A549 (cell line): Measurements from ENCODE around the gene BRI3. TPM values are rescaled to one million over a fixed set of nuclear protein-coding genes. Genes with fewer than 3 reads are reported as not detected.

Experiments used
- ATAC-seq, 2 experiments: fragments of 200-7000 bp in 1 of 2; fragments of >200 bp in 1 of 2; cut with Nextera tagmentation in 1 of 2; cut with Tn5 transposase in 1 of 2; 3 replicates each; pipeline versions ENCODE4 v1.8.0 to v1.9.1; 2018 to 2020; ENCODE audit warnings: mild to moderate bottlenecking in 1 of 2, moderate library complexity in 1 of 2
- CTCF ChIA-PET: fragments of 300-600 bp; sonication (Branson Sonifier 250); formaldehyde crosslinking; extraction: SDS; loops from one replicate; lab custom pipeline; 2021; ENCODE audit warnings: antibody characterized with exemption, inconsistent platforms; lab: Yijun Ruan, JAX
- POLR2A ChIA-PET: fragments of 350-600 bp; formaldehyde crosslinking; extraction: SDS; loops from one replicate; lab custom pipeline; 2021; ENCODE audit warnings: antibody characterized with exemption, inconsistent platforms; lab: Yijun Ruan, JAX
- DNase-seq, 2 experiments: peaks; one replicate each; pipeline versions ENCODE4 v3.0.0 to v3.0.0-alpha.2; 2011 to 2016; ENCODE audit warnings: low read depth in 1 of 2, low spot score in 1 of 2
- FAIRE-seq: peaks from 2 replicates; lab custom pipeline; 2011; peaks lifted over from hg19 to GRCh38; lab: Jason Lieb, UNC
- H3K27ac ChIP-seq, 2 experiments: fragments of >200 bp; sonication (Bioruptor Twin); formaldehyde crosslinking; 3 replicates each; pipeline ENCODE4 v1.5.1; 2016 to 2017
- H3K4me1 ChIP-seq: fragments of >200 bp; sonication (Bioruptor Twin); formaldehyde crosslinking; 3 replicates; pipeline ENCODE4 v1.6.1; 2016
- H3K4me2 ChIP-seq: fragments of >200 bp; sonication (Bioruptor Twin); formaldehyde crosslinking; 3 replicates; pipeline ENCODE4 v1.6.1; 2016
- H3K4me3 ChIP-seq: fragments of >200 bp; sonication (Bioruptor Twin); formaldehyde crosslinking; 3 replicates; pipeline ENCODE4 v1.5.1; 2016
- H3K9me3 ChIP-seq: fragments of >200 bp; sonication (Bioruptor Twin); formaldehyde crosslinking; 3 replicates; pipeline ENCODE4 v1.6.1; 2016
- ATOH8 ChIP-seq: fragments of 250-450 bp; sonication (Bioruptor Pico); IDR thresholded peaks from 2 replicates; pipeline ENCODE4 v1.5.0; 2020; ENCODE audit warnings: low read depth, mild to moderate bottlenecking, moderate library complexity
- CBX2 ChIP-seq: fragments of 200-600 bp; sonication (generic); IDR thresholded peaks from 2 replicates; pipeline ENCODE4 v1.6.1; 2016; ENCODE audit warnings: low read depth, mild to moderate bottlenecking, borderline replicate concordance
- EHF ChIP-seq: fragments of 250-450 bp; sonication (Bioruptor Pico); IDR thresholded peaks from 2 replicates; pipeline ENCODE4 v1.5.0; 2020; ENCODE audit warnings: mild to moderate bottlenecking
- EP300 ChIP-seq, 2 experiments: fragments of >200 bp; sonication (Bioruptor Twin); formaldehyde crosslinking; IDR thresholded peaks; 2 replicates in 1 of 2; 3 replicates in 1 of 2; pipeline ENCODE4 v1.6.1; 2016 to 2017
- FOSL2 ChIP-seq, 2 experiments: fragments of 450-650 bp in 1 of 2; fragments of >200 bp in 1 of 2; sonication (Bioruptor Twin) in 1 of 2; formaldehyde crosslinking; IDR thresholded peaks; 2 replicates each; pipeline versions ENCODE4 v1.5.0 to v1.6.1; 2016 to 2020; ENCODE audit warnings: mild to moderate bottlenecking in 1 of 2, moderate library complexity in 1 of 2
- HOXB5 ChIP-seq: fragments of 250-450 bp; sonication (Bioruptor Pico); IDR thresholded peaks from 2 replicates; pipeline ENCODE4 v1.5.0; 2020; ENCODE audit warnings: mild to moderate bottlenecking, moderate library complexity
- JUN ChIP-seq, 2 experiments: fragments of >200 bp; sonication (Bioruptor Twin); formaldehyde crosslinking; IDR thresholded peaks; 2 replicates in 1 of 2; 3 replicates in 1 of 2; pipeline ENCODE4 v1.6.1; 2016 to 2017
- MAZ ChIP-seq: fragments of 150-350 bp; IDR thresholded peaks from 2 replicates; pipeline ENCODE4 v1.6.1; 2014; ENCODE audit warnings: antibody characterized with exemption, low read depth, low read length, borderline replicate concordance
- PHF8 ChIP-seq: fragments of 200-600 bp; sonication (generic); IDR thresholded peaks from 2 replicates; pipeline ENCODE4 v1.6.1; 2016; ENCODE audit warnings: low read depth, mild to moderate bottlenecking, antibody characterized with exemption, moderate library complexity, borderline replicate concordance
- RARB ChIP-seq: fragments of 250-450 bp; sonication (Bioruptor Pico); IDR thresholded peaks from 2 replicates; pipeline ENCODE4 v1.8.0; 2021; ENCODE audit warnings: mild to moderate bottlenecking, moderate library complexity
- RCOR1 ChIP-seq: fragments of 150-350 bp; IDR thresholded peaks from 2 replicates; pipeline ENCODE4 v1.6.1; 2014; ENCODE audit warnings: antibody characterized with exemption, low read length, low read depth
- RNF2 ChIP-seq: fragments of 200-600 bp; sonication (generic); IDR thresholded peaks from 2 replicates; pipeline ENCODE4 v1.6.1; 2016; ENCODE audit warnings: low read depth, mild to moderate bottlenecking, antibody characterized with exemption, moderate library complexity, borderline replicate concordance
- TFCP2L1 ChIP-seq: fragments of 250-450 bp; sonication (Bioruptor Pico); IDR thresholded peaks from 2 replicates; pipeline ENCODE4 v1.5.0; 2021; ENCODE audit warnings: mild to moderate bottlenecking
- ZC3H11A ChIP-seq: fragments of 450-650 bp; IDR thresholded peaks from 2 replicates; pipeline ENCODE4 v1.6.1; 2014; ENCODE audit warnings: antibody characterized with exemption, mild to moderate bottlenecking
- ZSCAN20 ChIP-seq: fragments of 250-450 bp; sonication (Bioruptor Pico); IDR thresholded peaks from 2 replicates; pipeline ENCODE4 v1.8.0; 2022; ENCODE audit warnings: mild to moderate bottlenecking, moderate library complexity
- WGBS: methylation state at CpG from one replicate; pipeline ENCODE4 v1.1.6; 2017; ENCODE audit errors: missing lambda C conversion rate; 5-methylcytosine and 5-hydroxymethylcytosine counted together
- polyA plus RNA-seq, 4 experiments: library from polyadenylated mRNA; depleted of rRNA in 3 of 4; stranded (reverse); fragments of >200 nt; fragmentation: RNase III in 1 of 4; extraction: RNeasy Plus Mini Kit Qiagen cat#74134 plus additional on column Dnase treatment in 1 of 4; gene quantifications; 2 replicates in 3 of 4; 3 replicates in 1 of 4; pipeline ENCODE4 v1.2.3, GENCODE V29; 2011 to 2017
- TF ChIP-seq, protein P1 (sequence below): fragments of >200 bp; sonication (Bioruptor Twin); formaldehyde crosslinking; IDR thresholded peaks from 3 replicates; pipeline ENCODE4 v1.5.1; 2016
- TF ChIP-seq, protein P2 (sequence below): fragments of 450-650 bp; IDR thresholded peaks from 2 replicates; pipeline ENCODE4 v1.6.1; 2014; ENCODE audit warnings: antibody characterized with exemption
- TF ChIP-seq, protein P3 (sequence below): fragments of >200 bp; sonication (Bioruptor Twin); formaldehyde crosslinking; IDR thresholded peaks from 2 replicates; pipeline ENCODE4 v1.6.1; 2016

BRI3 gene
- polyA plus RNA-seq, 2 of the 4 experiments (the other 2 are of a cell fraction), result 61.0 to 73.0 TPM

DNA sequence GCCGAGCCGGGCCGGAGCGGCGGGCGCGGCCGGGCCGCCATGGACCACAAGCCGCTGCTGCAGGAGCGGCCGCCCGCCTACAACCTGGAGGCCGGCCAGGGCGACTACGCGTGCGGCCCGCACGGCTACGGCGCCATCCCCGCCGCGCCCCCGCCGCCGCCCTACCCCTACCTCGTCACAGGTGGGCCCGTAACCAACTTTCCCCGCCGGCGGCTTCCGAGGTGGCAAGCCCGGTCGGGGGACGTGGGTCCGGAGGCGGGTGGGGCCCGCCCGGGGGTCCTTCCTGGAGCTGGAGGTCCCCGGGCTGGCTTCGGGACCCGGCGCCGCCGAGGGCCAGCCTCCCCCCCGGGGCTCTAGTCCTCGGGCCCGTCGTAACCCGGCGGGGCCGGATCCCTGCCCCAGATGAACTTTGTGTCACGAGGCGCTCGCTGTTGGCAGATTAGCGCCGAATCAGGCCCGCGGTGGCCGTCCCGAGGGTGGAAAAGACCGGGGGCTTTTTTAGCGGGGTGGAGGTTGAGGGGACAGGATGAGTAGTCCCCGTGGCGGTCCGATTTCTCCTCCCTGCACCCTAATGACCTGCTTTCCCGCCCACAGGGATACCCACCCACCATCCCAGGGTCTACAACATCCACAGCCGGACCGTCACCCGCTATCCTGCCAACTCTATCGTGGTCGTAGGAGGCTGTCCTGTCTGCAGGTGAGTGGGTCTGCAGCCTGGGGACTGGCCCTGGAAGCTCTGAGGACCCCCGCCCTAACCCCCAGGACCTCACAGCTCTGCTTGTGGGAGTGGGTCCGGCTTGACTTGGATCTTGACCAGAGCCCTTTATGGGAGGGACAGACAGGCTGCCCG lies 496 bp downstream of the BRI3 start:
- ChIA-PET POLR2A (interaction anchor here (2.3 kb wide), 1 partner anchor 15 kb away, joined by 6 read pairs; no protein-coding TSS in a partner anchor), CTCF (interaction anchor here (1.1 to 1.2 kb wide), 2 partner anchors 12 to 119 kb away, joined by 3 to 7 read pairs; partner anchors contain the start of gene BAIAP2L1)
- TF ChIP-seq, protein P1, sequence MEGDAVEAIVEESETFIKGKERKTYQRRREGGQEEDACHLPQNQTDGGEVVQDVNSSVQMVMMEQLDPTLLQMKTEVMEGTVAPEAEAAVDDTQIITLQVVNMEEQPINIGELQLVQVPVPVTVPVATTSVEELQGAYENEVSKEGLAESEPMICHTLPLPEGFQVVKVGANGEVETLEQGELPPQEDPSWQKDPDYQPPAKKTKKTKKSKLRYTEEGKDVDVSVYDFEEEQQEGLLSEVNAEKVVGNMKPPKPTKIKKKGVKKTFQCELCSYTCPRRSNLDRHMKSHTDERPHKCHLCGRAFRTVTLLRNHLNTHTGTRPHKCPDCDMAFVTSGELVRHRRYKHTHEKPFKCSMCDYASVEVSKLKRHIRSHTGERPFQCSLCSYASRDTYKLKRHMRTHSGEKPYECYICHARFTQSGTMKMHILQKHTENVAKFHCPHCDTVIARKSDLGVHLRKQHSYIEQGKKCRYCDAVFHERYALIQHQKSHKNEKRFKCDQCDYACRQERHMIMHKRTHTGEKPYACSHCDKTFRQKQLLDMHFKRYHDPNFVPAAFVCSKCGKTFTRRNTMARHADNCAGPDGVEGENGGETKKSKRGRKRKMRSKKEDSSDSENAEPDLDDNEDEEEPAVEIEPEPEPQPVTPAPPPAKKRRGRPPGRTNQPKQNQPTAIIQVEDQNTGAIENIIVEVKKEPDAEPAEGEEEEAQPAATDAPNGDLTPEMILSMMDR, result no peak
- TF ChIP-seq JUN (IDR thresholded peaks at IDR 0.05) (peak in 1 of 2 experiments; percentile 9; a peak in 1 of 5 replicates), ZSCAN20 (CRISPR knock-in tag) (no peak), PHF8 (peak; percentile 26; the same call in 1 of the 2 replicates)
- WGBS, result 12% methylated on average over 7 of the region's 77 CpGs
- Histone ChIP-seq H3K9me3 (no peaks in the 10 kb centered on the region), H3K4me3 (peak overlapping the region; percentile 98), H3K4me2 (peak overlapping the region; percentile 98), H3K27ac (peak overlapping the region; percentile 98 to 99), H3K4me1 (peaks cover 63% of the 10 kb centered on the region)
- FAIRE-seq (no peak), ATAC-seq (peak in 1 of 2 experiments; percentile 21; a peak in 4 of 6 replicates), DNase-seq (no peak)

DNA sequence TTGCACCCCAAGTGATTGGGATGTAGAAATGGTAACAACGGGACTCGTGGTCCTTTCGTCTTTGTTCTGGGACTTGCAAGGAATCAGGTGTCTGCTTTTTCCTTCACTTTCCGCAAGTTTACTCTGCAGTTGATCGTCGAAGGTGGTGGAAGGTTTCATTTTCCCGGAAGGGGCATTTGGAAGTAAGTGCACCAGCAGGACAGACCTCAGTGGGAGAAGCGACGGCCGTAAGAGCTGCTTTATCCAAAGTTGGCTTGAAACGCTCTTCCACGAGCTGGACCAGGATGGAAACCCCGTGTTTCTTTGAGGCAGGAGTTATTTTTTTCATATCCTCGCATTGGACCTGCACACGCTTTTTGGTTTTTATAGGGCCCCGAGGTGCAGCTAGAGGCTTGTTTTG lies 1.2 kb downstream of the BRI3 start:
- FAIRE-seq (no peak), ATAC-seq (no peak), DNase-seq (no peak)
- no peaks in the 10 kb centered on the region for H3K9me3 ChIP-seq
- TF ChIP-seq, protein P2, sequence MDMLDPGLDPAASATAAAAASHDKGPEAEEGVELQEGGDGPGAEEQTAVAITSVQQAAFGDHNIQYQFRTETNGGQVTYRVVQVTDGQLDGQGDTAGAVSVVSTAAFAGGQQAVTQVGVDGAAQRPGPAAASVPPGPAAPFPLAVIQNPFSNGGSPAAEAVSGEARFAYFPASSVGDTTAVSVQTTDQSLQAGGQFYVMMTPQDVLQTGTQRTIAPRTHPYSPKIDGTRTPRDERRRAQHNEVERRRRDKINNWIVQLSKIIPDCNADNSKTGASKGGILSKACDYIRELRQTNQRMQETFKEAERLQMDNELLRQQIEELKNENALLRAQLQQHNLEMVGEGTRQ, result no peak
- TF ChIP-seq TFCP2L1 (CRISPR knock-in tag), result 0 out of 2 replicates have a peak, but pooled peaks have one; percentile 38
- TF ChIP-seq EP300 (IDR thresholded peaks at IDR 0.05), result no peak
- CTCF ChIA-PET, result interaction anchor here (0.8 to 1.2 kb wide), 3 partner anchors 12 to 138 kb away, joined by 3 to 7 read pairs (median 3); partner anchors contain the start of gene BAIAP2L1
- H3K27ac ChIP-seq, result peak overlapping the region; percentile 98 to 99
- POLR2A ChIA-PET, result no interaction called here
- peak overlapping the region; percentile 98 for H3K4me2 ChIP-seq
- peak overlapping the region; percentile 98 for H3K4me3 ChIP-seq
- H3K4me1 ChIP-seq, result peaks cover 69% of the 10 kb centered on the region
- 59% methylated on average over 16 of the region's 16 CpGs for WGBS

DNA sequence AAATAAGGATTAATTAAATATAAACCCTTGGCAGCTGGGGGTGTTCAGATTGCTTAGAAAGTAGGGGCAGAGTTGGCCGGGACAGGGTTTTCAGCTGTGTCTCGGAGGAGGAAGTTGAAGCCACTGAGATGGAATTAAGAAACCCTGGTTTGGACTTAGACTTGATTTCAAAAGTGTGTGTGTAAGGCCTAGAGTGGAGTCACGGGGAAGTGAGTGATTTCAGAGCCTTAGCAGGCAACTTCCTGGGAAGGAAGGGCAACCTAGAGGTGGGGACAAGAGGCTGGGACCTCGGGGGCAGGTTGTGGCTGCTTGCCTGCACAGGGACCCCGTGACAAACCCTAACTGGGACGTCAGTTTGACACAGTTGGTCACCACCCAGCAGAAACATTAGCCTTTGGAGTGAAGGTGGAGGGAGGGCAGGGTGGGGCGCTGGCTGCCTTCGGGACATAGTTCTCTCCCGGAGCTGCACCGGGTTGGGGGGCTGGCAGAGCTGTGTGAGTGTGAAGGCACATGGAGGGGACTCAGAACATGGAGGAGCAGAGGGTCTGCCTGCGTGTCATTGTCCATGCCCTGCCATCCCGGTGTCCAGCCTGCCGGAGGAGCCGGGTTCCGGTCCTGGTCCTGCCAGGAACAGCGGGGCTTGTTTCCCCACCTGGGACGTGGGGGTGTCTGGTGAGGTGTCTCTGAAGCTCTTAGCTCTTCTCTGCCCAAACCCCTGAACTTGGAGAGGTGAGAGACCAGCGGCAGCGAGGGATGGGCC lies 1.8 kb downstream of the BRI3 start:
- no peak for TF ChIP-seq EHF (CRISPR knock-in tag)
- no peak for TF ChIP-seq ATOH8
- TF ChIP-seq ZC3H11A, result no peak
- TF ChIP-seq RCOR1, result no peak
- no peak for TF ChIP-seq MAZ
- TF ChIP-seq FOSL2 (IDR thresholded peaks at IDR 0.05), result no peak
- no peak for TF ChIP-seq FOSL2 (CRISPR knock-in tag; IDR thresholded peaks at IDR 0.05)
- no peak for TF ChIP-seq ZSCAN20 (CRISPR knock-in tag)
- TF ChIP-seq, protein P3, sequence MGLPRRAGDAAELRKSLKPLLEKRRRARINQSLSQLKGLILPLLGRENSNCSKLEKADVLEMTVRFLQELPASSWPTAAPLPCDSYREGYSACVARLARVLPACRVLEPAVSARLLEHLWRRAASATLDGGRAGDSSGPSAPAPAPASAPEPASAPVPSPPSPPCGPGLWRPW, result no peak
- TF ChIP-seq RNF2, result no peak
- TF ChIP-seq CBX2, result no peak
- no peak for TF ChIP-seq HOXB5
- no peak for TF ChIP-seq EP300 (IDR thresholded peaks at IDR 0.05)
- no peak for TF ChIP-seq PHF8
- TF ChIP-seq RARB, result no peak
- H3K4me3 ChIP-seq, result peak overlapping the region; percentile 98
- ChIA-PET CTCF (interaction anchor here (0.8 to 3.6 kb wide), 5 partner anchors 11 to 462 kb away, joined by 3 to 20 read pairs (median 3); partner anchors contain the start of gene BAIAP2L1), POLR2A (no interaction called here)
- H3K9me3 ChIP-seq, result no peaks in the 10 kb centered on the region
- peaks cover 70% of the 10 kb centered on the region for H3K4me1 ChIP-seq
- H3K27ac ChIP-seq, result peak overlapping the region; percentile 98 to 99; a peak in 5 of 6 replicates
- FAIRE-seq (no peak), DNase-seq (no peak), ATAC-seq (no peak)
- WGBS, result 83% methylated on average over 19 of the region's 19 CpGs
- peak overlapping the region; percentile 98 for H3K4me2 ChIP-seq
